ENCODE data around the gene MPPED1.
A peak's percentile ranks its signal among the peaks of the same experiment; 100 is the strongest.

MPPED1 gene

DNA sequence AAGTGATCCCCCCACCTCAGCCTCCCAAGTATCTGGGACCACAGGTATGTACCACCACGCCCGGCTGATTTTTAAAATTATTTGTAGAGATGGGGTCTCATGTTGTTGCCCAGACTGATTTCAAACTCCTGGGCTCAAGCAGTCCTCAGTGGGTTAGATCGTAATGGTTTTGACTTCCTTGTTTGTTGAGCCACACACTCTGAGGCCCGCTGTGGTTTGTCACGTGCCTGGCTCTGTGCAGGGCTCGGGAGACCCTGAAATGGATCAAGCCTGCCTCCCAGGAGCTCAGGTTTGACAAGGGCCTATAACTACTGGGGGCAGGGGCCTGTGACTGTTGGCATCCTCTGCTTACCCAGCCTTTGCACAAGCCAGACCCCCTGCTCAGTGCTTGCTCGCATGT lies 68.1 kb downstream of the MPPED1 start:
- no peak overlapping the region for H3K9ac ChIP-seq (ENCODE audit: low read depth, low read length)
- no peak overlapping the region for H2AFZ ChIP-seq (ENCODE audit: low read depth, low read length)
- H3K27me3 ChIP-seq (ENCODE audit: insufficient read depth, low read length, poor library complexity) = no peaks in the 10 kb centered on the region
- no peaks in the 10 kb centered on the region for H3K79me2 ChIP-seq (ENCODE audit: insufficient read depth, low read length)
- DNase-seq (peak; percentile 7), ATAC-seq (ENCODE audit: insufficient read depth, low read depth) (no peak)
- no peak overlapping the region for H3K4me3 ChIP-seq (ENCODE audit: low read depth in 1 of 2, low read length in 2 of 2)
- H3K4me2 ChIP-seq (ENCODE audit: insufficient read depth, low read length) = no peak overlapping the region
- H4K20me1 ChIP-seq (ENCODE audit: insufficient read depth, low read length) = no peaks in the 10 kb centered on the region; the same call in 1 of the 2 replicates
- no peak for TF ChIP-seq EZH2 (IDR thresholded peaks at IDR 0.05; ENCODE audit: borderline replicate concordance, low read depth, low read length, severe bottlenecking)
- H3K27ac ChIP-seq (ENCODE audit: low read length) = no peak overlapping the region
- H3K4me1 ChIP-seq (ENCODE audit: insufficient read depth, low read length) = no peaks in the 10 kb centered on the region
- no peaks in the 10 kb centered on the region for H3K36me3 ChIP-seq (ENCODE audit: insufficient read depth, low read length)
- no peaks in the 10 kb centered on the region for H3K9me3 ChIP-seq (ENCODE audit: insufficient read depth, low read length, severe bottlenecking)

DNA sequence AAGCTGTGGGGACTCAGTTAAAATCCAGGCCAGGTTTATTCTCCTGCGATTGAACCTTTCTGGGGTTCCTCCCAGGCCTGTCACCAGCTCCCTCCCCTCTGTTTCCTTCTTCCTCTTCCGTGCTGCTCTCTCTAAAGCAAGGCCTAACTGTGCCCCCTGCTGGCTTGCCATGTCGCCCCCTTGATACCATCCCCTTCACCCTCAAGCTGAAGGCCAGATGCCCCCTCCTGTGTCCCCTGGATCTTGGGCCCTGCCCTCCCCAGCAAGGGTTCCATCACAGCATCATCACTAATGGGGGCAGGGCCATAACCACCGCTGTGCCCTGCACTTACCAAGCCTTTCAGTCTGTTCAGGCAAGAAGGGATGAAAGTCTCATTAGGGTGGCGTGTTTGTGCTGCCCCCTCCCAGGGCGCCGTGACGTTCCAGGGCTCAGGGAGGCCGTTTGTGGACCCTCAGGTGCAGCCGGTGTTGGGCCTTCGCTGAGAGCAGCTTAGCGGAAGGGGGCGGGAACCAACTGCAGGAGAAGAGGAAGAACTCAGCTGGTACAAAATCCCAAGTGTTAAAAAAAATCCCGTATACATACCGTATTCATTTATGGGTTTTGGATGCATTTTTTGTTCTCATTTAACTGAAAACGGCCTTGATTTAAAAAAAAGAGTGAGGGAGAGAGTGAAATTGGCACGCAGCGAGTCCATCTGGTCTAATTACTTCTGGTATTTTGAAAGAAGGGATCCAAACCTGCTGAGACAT lies 69.9 kb downstream of the MPPED1 start:
- no peak overlapping the region for H2AFZ ChIP-seq (ENCODE audit: low read depth, low read length)

DNA sequence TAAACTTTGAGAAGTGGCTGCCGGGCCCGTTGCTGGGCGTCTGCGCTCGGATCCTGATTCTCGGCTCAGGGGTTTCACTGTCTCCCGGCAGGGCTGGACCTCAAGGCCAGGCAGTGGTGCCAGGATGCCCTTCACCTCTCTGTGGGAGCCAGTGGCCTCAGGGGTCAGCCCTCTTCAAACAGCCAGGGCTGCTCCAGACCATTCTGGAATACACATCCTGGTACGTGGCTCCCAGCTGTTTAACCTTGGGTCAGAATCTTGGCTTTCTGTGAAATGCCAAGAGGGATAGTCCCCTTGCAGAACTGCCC lies 70.5 kb downstream of the MPPED1 start:
- no peaks in the 10 kb centered on the region for H3K79me2 ChIP-seq (ENCODE audit: insufficient read depth, low read length)
- DNase-seq (no peak), ATAC-seq (ENCODE audit: insufficient read depth, low read depth) (no peak)
- H2AFZ ChIP-seq (ENCODE audit: low read depth, low read length) = no peak overlapping the region
- H4K20me1 ChIP-seq (ENCODE audit: insufficient read depth, low read length) = no peaks in the 10 kb centered on the region; the same call in 1 of the 2 replicates
- H3K9ac ChIP-seq (ENCODE audit: low read depth, low read length) = no peak overlapping the region
- no peak overlapping the region for H3K27ac ChIP-seq (ENCODE audit: low read length)
- no peaks in the 10 kb centered on the region for H3K4me1 ChIP-seq (ENCODE audit: insufficient read depth, low read length)
- no peaks in the 10 kb centered on the region for H3K36me3 ChIP-seq (ENCODE audit: insufficient read depth, low read length)
- no peak overlapping the region for H3K4me3 ChIP-seq (ENCODE audit: low read depth in 1 of 2, low read length in 2 of 2)
- TF ChIP-seq EZH2 (IDR thresholded peaks at IDR 0.05; ENCODE audit: borderline replicate concordance, low read depth, low read length, severe bottlenecking) = no peak
- TF ChIP-seq, protein P1, sequence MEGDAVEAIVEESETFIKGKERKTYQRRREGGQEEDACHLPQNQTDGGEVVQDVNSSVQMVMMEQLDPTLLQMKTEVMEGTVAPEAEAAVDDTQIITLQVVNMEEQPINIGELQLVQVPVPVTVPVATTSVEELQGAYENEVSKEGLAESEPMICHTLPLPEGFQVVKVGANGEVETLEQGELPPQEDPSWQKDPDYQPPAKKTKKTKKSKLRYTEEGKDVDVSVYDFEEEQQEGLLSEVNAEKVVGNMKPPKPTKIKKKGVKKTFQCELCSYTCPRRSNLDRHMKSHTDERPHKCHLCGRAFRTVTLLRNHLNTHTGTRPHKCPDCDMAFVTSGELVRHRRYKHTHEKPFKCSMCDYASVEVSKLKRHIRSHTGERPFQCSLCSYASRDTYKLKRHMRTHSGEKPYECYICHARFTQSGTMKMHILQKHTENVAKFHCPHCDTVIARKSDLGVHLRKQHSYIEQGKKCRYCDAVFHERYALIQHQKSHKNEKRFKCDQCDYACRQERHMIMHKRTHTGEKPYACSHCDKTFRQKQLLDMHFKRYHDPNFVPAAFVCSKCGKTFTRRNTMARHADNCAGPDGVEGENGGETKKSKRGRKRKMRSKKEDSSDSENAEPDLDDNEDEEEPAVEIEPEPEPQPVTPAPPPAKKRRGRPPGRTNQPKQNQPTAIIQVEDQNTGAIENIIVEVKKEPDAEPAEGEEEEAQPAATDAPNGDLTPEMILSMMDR (IDR thresholded peaks at IDR 0.05; ENCODE audit: borderline replicate concordance, extremely low read depth, low read length, poor library complexity, severe bottlenecking) = no peak
- no peak overlapping the region for H3K4me2 ChIP-seq (ENCODE audit: insufficient read depth, low read length)
- H3K27me3 ChIP-seq (ENCODE audit: insufficient read depth, low read length, poor library complexity) = no peaks in the 10 kb centered on the region
- H3K9me3 ChIP-seq (ENCODE audit: insufficient read depth, low read length, severe bottlenecking) = no peaks in the 10 kb centered on the region

More for the DNA sequence above, 69.9 kb downstream of the MPPED1 start:
- no peak; the same call in 2 of the 3 replicates for ATAC-seq (ENCODE audit: insufficient read depth, low read depth)
- Histone ChIP-seq H3K9ac (ENCODE audit: low read depth, low read length) (no peak overlapping the region), H4K20me1 (ENCODE audit: insufficient read depth, low read length) (no peaks in the 10 kb centered on the region; the same call in 1 of the 2 replicates), H3K79me2 (ENCODE audit: insufficient read depth, low read length) (no peaks in the 10 kb centered on the region), H3K4me3 (ENCODE audit: low read depth in 1 of 2, low read length in 2 of 2) (no peak overlapping the region), H3K4me2 (ENCODE audit: insufficient read depth, low read length) (no peak overlapping the region), H3K9me3 (ENCODE audit: insufficient read depth, low read length, severe bottlenecking) (no peaks in the 10 kb centered on the region), H3K27ac (ENCODE audit: low read length) (no peak overlapping the region), H3K27me3 (ENCODE audit: insufficient read depth, low read length, poor library complexity) (no peaks in the 10 kb centered on the region), H3K4me1 (ENCODE audit: insufficient read depth, low read length) (no peaks in the 10 kb centered on the region), H3K36me3 (ENCODE audit: insufficient read depth, low read length) (no peaks in the 10 kb centered on the region)
- no peak for TF ChIP-seq EZH2 (IDR thresholded peaks at IDR 0.05; ENCODE audit: borderline replicate concordance, low read depth, low read length, severe bottlenecking)
- TF ChIP-seq, protein P1 (IDR thresholded peaks at IDR 0.05; ENCODE audit: borderline replicate concordance, extremely low read depth, low read length, poor library complexity, severe bottlenecking) = peak; percentile 52
- DNase-seq = peak; percentile 17

DNA sequence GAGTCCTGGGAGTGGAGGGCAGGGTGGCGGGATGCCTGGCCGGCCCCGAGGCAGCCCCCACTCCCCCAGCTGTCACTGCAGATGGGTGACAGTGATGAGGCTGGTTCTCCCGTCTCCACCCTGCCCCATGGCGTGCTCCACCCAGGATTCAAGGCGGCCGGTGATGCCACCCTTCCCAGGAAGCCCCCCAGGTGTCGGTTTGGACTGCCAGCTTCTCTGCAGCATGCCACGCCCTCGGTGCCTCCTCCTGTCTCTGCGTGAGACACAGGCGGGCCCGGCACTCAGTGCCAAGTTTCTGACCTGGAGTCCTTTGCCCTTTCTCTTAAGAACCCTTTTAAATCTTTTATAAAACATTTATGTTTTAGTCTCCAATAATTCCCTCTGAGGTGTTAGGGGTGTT lies 71.5 kb downstream of the MPPED1 start:
- no peak for ATAC-seq (ENCODE audit: insufficient read depth, low read depth)
- Histone ChIP-seq H3K27me3 (ENCODE audit: insufficient read depth, low read length, poor library complexity) (no peaks in the 10 kb centered on the region), H3K4me2 (ENCODE audit: insufficient read depth, low read length) (no peak overlapping the region), H3K36me3 (ENCODE audit: insufficient read depth, low read length) (no peaks in the 10 kb centered on the region), H3K4me1 (ENCODE audit: insufficient read depth, low read length) (no peaks in the 10 kb centered on the region), H3K4me3 (ENCODE audit: low read depth in 1 of 2, low read length in 2 of 2) (no peak overlapping the region), H3K79me2 (ENCODE audit: insufficient read depth, low read length) (no peaks in the 10 kb centered on the region), H3K9me3 (ENCODE audit: insufficient read depth, low read length, severe bottlenecking) (no peaks in the 10 kb centered on the region), H2AFZ (ENCODE audit: low read depth, low read length) (no peak overlapping the region), H3K27ac (ENCODE audit: low read length) (no peak overlapping the region), H4K20me1 (ENCODE audit: insufficient read depth, low read length) (no peaks in the 10 kb centered on the region; the same call in 1 of the 2 replicates), H3K9ac (ENCODE audit: low read depth, low read length) (no peak overlapping the region)
- TF ChIP-seq, protein P1 (IDR thresholded peaks at IDR 0.05; ENCODE audit: borderline replicate concordance, extremely low read depth, low read length, poor library complexity, severe bottlenecking) = no peak
- no peak for TF ChIP-seq EZH2 (IDR thresholded peaks at IDR 0.05; ENCODE audit: borderline replicate concordance, low read depth, low read length, severe bottlenecking)
- no peak for DNase-seq
